Activated CD4-positive, alpha-beta T cell treated with anti-CD3 and anti-CD28 coated beads for 4 hours (primary cell): ENCODE data around the gene HEXB.
A peak's percentile ranks its signal among the peaks of the same experiment; 100 is the strongest.

ENCODE experiments used
- DNase-seq, 2 donors: peaks; one replicate each; pipeline ENCODE4 v3.0.0-alpha.2; 2020

HEXB gene

GRCh38 chr5:74684900-74685851, at the start of gene HEXB:
Gene HEXB (plus strand): TSS chr5:74685233. CDS start chr5:74685261, 28 bp downstream.
- DNase-seq: peak; percentile 82 to 85

GRCh38 chr5:74636149-74636548, 48.9 kb upstream of the HEXB start:
- DNase-seq: no peak

- no peak for DNase-seq
These were observed 48.5 kb upstream of the HEXB start for GRCh38 chr5:74636552-74636951.

- no peak for DNase-seq
These were observed 46.5 kb upstream of the HEXB start for GRCh38 chr5:74638544-74638969.

- no peak for DNase-seq
These were observed 45.8 kb upstream of the HEXB start for GRCh38 chr5:74638970-74639806.

GRCh38 chr5:74639807-74640449, 45.1 kb upstream of the HEXB start:
- DNase-seq: peak; percentile 16 to 19

- peak; percentile 65 to 73 for DNase-seq
These were observed 44.5 kb upstream of the HEXB start, which contains the start of gene ENC1 for GRCh38 chr5:74640450-74640953. Gene ENC1 (minus strand): TSS chr5:74640728. CDS start chr5:74636485, 4,243 bp downstream.

- peak; percentile 13 to 17 for DNase-seq
These were observed 43.9 kb upstream of the HEXB start for GRCh38 chr5:74640954-74641734.

- peak in 1 of 2 donors; percentile 15 for DNase-seq
These were observed 43.1 kb upstream of the HEXB start for GRCh38 chr5:74641735-74642542.

- DNase-seq: no peak
These were observed 42.5 kb upstream of the HEXB start for GRCh38 chr5:74642543-74642863.

- no peak for DNase-seq
These were observed 41.9 kb upstream of the HEXB start for GRCh38 chr5:74643111-74643562.

GRCh38 chr5:74647096-74647495, 37.9 kb upstream of the HEXB start:
- DNase-seq: no peak

- DNase-seq: peak; percentile 19 to 21
These were observed 36.2 kb upstream of the HEXB start for GRCh38 chr5:74648835-74649293.

GRCh38 chr5:74649421-74649973, 35.5 kb upstream of the HEXB start:
- DNase-seq: no peak

GRCh38 chr5:74651710-74652109, 33.3 kb upstream of the HEXB start:
- no peak for DNase-seq

- DNase-seq: no peak
These were observed 32.5 kb upstream of the HEXB start for GRCh38 chr5:74652576-74652975.

GRCh38 chr5:74653991-74654390, 31.0 kb upstream of the HEXB start:
- DNase-seq: no peak

GRCh38 chr5:74655206-74655605, 29.8 kb upstream of the HEXB start:
- DNase-seq: no peak

- no peak for DNase-seq
These were observed 29.3 kb upstream of the HEXB start for GRCh38 chr5:74655716-74656115.

GRCh38 chr5:74657165-74657564, 27.9 kb upstream of the HEXB start:
- no peak for DNase-seq

- no peak for DNase-seq
These were observed 25.9 kb upstream of the HEXB start for GRCh38 chr5:74659172-74659571.
